Activated effector memory CD4-positive, alpha-beta T cell treated with Interleukin-2 at 50 U/mL for 16 hours (primary cell): ENCODE measurements around the gene NRROS.
"Not testable (repeated sequence)": the region's sequence is repeated elsewhere in the genome, so short reads cannot be mapped to it uniquely, and the experiment has no call there.

Experiments
- DNase-seq: peaks from one replicate; pipeline ENCODE4 v3.0.0-alpha.2; 2020

The NRROS gene

GRCh38 chr3:196639483-196640296 lies at the start of gene NRROS:
Gene NRROS (plus strand): TSS chr3:196639694. CDS start chr3:196654540, 14,846 bp downstream.
- DNase-seq, result peak; percentile 55

DNA sequence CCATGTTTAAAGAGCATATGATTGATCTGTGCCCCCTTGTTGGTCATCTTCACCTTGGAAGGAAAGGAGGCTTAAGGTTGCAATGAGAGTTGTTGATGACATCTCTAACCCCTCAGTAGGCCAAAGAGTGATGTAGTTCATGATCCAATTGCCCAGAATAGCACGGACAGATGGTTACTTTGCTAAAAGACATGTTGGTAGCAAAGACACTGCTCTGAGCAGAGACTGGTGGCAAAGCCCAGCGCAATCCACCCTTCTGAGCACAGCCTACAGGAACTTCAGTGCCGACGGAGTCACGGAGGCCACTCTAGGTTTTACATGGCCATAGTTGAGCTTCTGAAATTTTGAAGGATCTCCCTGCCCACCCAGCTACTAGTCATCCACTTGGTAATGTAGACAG lies 49.2 kb upstream of the NRROS start:
- DNase-seq, result no peak

DNA sequence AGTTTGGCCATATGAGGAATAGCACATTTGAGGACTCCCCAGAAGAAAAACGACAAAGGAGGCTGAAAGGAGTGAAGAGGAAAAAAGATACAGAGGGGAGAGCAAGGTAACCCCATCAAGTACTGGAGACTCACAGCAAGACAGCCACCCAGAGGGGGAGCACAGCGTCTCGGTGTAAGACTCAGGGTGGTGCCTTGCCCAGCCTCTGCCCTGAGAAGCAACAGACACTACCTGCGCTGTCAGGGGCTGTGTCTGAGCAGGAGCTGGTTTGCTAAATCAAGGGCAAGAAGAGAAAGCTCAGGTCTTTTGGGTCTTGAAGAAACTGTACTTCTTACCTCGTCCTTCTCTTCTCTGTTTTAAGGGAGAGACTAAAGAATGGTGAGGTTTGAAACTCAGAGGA lies 43.1 kb upstream of the NRROS start:
- no peak for DNase-seq

- peak; percentile 27 for DNase-seq
Measured at GRCh38 chr3:196597971-196598733, 41.3 kb upstream of the NRROS start.

- DNase-seq, result no peak
Measured at GRCh38 chr3:196599734-196600128, 39.8 kb upstream of the NRROS start.

GRCh38 chr3:196600359-196600758 lies 39.1 kb upstream of the NRROS start:
- DNase-seq, result no peak

DNA sequence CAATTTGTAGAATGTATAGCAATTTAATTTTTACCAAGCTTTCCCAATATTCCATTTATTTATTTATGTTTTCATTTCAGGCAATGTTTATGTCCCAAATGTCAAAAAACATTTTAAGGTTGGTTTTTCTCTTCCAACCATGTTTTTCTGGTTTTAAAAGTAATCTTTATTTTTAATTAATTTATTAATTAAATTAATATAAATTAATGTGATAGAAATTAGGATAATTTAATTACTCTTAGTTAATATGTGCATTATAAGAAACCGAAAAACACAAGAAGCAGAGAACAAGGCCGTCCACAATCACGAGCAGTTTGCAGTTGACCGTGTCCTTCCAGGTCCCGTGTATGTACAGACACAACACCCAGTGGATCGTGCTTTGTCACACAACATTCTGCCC lies 36.8 kb upstream of the NRROS start:
- DNase-seq, result no peak

- no peak for DNase-seq
Measured at GRCh38 chr3:196603683-196604082, 35.8 kb upstream of the NRROS start.

DNA sequence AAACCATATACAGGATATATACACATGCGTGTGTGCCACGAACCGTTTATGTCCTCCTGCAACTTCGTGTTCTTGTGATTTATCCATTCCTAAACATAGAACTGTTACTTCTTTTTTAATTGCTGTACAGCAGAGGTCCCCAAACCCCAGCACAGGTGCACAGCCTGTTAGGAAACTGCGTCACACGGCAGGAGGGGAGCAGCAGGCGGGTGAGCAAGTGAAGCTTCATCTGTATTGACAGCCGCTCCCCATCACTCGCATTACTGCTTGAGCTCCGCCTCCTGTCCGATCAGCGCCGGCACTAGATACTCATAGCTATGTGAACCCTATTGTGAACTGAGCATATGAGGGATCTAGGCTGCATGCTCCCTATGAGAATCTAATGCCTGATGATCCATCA lies 34.9 kb upstream of the NRROS start:
- DNase-seq, result peak; percentile 43

- DNase-seq, result no peak
Measured at GRCh38 chr3:196608693-196609092, 30.8 kb upstream of the NRROS start.

DNA sequence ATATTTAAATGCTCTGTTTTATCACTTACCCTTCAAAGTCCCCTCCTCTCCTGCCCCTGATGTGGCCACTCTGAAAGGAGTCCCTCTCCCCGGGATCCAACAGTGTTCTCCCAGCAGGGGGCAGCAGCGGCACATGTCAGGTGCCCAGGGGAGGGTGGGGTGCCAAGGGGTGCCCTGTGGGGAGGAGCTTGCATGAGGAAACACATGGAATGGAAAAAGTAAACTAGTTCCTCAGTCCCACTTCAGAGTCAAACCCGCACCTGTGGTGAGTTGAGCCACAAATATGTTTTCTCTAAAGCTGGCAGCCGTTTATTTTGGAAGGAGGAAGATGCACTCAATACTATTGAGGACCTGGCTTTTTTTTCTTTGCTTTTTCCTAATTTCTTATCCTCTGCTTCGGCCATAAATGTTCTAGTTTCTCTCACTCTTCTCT lies 30.1 kb upstream of the NRROS start:
- DNase-seq, result peak; percentile 86

DNA sequence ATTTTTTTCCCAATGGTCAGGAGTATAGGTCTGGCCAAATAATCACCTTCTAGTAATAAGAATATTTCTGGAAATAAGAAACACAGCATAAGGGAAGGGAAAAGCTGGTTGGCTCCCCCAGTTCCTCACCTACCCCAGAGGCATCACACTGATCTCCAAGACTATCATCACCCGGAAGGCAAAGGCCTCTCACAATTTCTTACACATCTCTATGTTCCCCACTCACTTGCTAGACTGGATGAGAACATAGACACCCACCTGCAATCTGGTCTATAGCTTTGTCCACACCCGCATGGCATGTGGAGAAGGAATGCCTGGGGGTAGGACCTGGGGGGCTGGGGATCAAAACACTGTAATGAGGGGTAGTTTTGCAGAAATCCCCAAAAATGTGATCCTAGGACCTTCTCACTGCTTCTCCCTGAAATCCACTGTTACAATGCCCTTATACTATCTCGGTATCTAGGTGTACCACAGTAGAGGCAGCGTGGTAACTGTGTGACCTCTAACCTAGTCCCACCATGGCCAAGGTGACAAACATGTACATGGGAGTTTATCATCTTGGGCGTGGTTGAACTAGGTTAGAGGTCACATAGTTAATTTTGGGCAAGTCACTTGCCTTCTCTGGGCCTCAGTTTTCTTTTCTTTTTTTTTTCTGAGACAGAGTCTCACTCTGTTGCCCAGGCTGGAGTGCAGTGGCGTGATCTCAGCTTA lies 29.5 kb upstream of the NRROS start:
- DNase-seq, result no peak

DNA sequence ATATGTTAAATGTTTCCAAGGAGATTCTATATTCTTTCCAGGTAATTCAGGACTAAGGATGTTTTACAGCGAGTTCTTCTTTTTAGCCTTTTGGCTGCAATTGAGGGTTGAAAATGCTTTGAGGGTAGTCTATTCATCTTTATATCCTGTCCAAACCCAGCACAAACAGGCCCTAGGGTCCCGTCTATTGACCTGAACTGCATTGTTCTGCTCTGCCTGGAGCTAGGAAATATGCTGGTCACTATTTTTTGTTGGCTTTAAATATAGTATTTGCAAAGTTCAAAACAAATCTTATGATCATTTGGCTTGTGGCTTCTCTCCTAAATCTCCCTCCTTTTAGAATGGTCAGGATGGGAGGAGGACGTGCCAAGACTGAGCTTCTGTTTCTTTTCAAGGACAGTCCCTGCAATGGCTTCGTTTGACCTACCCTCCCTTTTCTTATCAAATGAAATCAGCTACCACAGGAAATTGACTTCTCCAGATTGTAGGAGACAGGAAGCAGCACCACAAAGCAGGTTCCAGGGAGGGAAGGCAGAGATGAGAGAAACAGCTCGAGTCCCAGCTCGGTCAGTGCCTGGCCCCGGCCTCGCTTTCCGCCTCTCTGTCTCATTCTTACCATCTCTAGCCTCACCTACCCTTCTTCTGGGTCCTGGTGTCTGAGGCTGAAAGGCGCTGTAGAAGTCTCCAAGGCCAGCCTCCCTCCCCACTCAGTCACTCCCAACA lies 27.6 kb upstream of the NRROS start:
- no peak for DNase-seq

GRCh38 chr3:196615234-196615633 lies 24.3 kb upstream of the NRROS start:
- not testable (repeated sequence) for DNase-seq

- DNase-seq, result no peak
Measured at GRCh38 chr3:196617256-196617655, 22.2 kb upstream of the NRROS start.

- no peak for DNase-seq
Measured at GRCh38 chr3:196619223-196619622, 20.3 kb upstream of the NRROS start.

- DNase-seq, result not testable (repeated sequence)
Measured at GRCh38 chr3:196619627-196620026, 19.9 kb upstream of the NRROS start.

GRCh38 chr3:196620161-196620604 lies 19.3 kb upstream of the NRROS start:
- no peak for DNase-seq

GRCh38 chr3:196620684-196621083 lies 18.8 kb upstream of the NRROS start:
- no peak for DNase-seq

DNA sequence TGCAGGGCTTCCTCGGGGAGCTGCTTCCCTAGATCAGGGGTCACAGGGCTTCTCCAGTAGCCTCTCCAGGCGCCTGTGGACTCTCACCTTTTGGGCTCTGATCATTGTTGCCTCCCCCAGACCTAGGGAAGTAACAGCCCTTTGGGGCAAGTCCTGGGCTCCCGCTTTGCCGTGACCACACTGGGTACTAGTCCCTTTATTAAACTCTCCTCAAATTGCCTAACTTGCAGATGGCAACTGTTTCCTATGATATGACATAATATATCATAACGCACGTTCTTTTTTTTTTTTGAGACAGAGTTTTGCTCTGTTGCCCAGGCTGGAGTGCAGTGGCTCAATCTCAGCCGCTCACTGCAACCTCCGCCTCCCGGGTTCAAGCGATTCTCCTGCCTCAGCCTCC lies 17.9 kb upstream of the NRROS start:
- no peak for DNase-seq

DNA sequence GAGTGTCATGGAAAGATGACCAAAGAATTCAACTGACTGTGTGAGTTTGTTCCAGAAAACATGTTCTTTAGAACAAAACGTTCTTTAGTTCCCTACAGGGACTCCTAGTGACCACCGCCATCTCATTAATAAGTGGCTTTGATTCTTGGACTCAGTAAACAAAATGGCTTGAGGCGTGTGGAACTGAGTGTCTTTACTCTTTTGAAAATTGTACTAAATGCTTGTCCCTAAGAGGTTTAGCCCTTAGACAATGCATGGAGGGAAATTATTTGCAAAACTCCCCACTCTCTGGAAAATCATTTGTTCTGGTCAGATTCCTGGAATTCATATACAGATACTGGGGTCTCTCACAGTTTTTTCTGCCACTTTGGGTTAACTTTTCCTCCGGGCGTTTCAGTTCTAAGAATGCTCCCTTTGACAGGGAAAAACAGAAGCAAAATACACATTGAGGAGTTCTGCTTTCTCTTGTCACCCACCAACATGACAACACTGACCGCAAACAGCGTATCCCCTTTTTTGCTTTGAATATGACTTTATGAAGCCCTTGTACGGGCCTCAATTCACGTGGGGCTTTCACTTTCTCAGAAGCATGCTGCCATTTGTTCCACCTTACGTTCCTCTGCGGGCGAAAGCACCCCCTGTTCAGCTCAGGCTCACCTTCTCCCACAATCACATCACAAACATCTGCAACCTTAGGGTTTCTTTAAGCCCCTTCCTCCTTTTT lies 15.3 kb upstream of the NRROS start:
- no peak for DNase-seq

DNA sequence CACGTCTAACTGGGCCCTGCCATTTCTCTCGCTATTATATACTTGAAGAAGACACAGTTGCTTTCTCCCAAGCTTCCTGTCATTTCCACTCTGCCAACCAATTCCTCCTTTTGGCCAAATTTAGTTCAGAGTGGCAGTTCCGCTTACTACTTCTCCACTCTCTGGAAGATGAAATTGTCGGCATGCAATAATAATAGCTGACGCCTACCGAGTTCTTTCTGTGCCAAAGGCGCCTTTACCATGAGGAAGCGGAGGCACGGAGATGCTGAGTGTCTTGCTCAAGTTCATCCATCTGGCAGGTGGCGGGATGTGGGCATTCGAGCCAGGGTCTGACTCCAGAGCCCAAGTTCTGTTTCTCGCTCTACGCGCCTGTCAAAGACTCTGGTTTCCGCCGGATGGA lies 14.6 kb upstream of the NRROS start:
- DNase-seq, result no peak
